Endothelial cell of umbilical vein (primary cell): ENCODE data around the gene PSD4. TPM values are rescaled to one million over a fixed set of nuclear protein-coding genes. Genes with fewer than 3 reads are reported as not detected.

ENCODE experiments used
- Bru-seq: library from RNA; stranded (reverse); fragments of 400-500 nt; gene quantifications from one replicate; lab custom pipeline; 2021; lab: Mats Ljungman, UMichigan
- BruChase-seq, 2 experiments: library from RNA; stranded (reverse); fragments of 400-500 nt; gene quantifications; one replicate each; lab custom pipeline; 2021; lab: Mats Ljungman, UMichigan
- BruUV-seq: library from RNA; stranded (reverse); fragments of 400-500 nt; replicated peaks from 2 replicates; lab custom pipeline; 2021; lab: Mats Ljungman, UMichigan
- CTCF ChIA-PET: fragments of 300-600, 350-600 bp; sonication (Branson Sonifier 250); formaldehyde crosslinking; loops from one replicate; lab custom pipeline; 2021; ENCODE audit warnings: antibody characterized with exemption, inconsistent platforms; lab: Charles Lee
- POLR2A ChIA-PET: fragments of 300-600, 350-600 bp; sonication (Branson Sonifier 250); formaldehyde crosslinking; loops from one replicate; lab custom pipeline; 2021; ENCODE audit warnings: antibody characterized with exemption, inconsistent platforms; lab: Charles Lee
- DNase-seq: peaks from one replicate; pipeline ENCODE4 v3.0.0-alpha.2; 2011; ENCODE audit warnings: low read depth, low spot score
- FAIRE-seq: peaks from 2 replicates; lab custom pipeline; 2011; peaks lifted over from hg19 to GRCh38; lab: Jason Lieb, UNC
- H2AFZ ChIP-seq: 2 replicates; pipeline ENCODE4 v1.6.0; 2012; ENCODE audit warnings: low read depth, low read length, control low read depth, inconsistent platforms
- H3K27ac ChIP-seq: 2 replicates; pipeline ENCODE4 v1.5.1; 2011; ENCODE audit warnings: low read depth, mild to moderate bottlenecking, control low read depth, low read length, moderate library complexity; ENCODE audit not compliant: insufficient read depth
- H3K27me3 ChIP-seq, 2 experiments: 2 replicates each; pipeline versions ENCODE4 v1.6.0 to v1.6.1; 2011; ENCODE audit warnings: low read length in 2 of 2, mixed read lengths in 1 of 2; ENCODE audit not compliant: control insufficient read depth in 2 of 2, insufficient read depth in 2 of 2
- H3K36me3 ChIP-seq, 2 experiments: 2 replicates in 1 of 2; 3 replicates in 1 of 2; pipeline ENCODE4 v1.5.1; 2011; ENCODE audit warnings: low read length in 2 of 2, mild to moderate bottlenecking in 1 of 2, moderate library complexity in 1 of 2; ENCODE audit not compliant: control insufficient read depth in 2 of 2, insufficient read depth in 2 of 2; ENCODE audit errors: extremely low read depth in 1 of 2
- H3K4me1 ChIP-seq: 3 replicates; pipeline ENCODE4 v1.5.1; 2011; ENCODE audit warnings: mild to moderate bottlenecking, low read length; ENCODE audit not compliant: control insufficient read depth, insufficient read depth; ENCODE audit errors: extremely low read depth
- H3K4me2 ChIP-seq: 2 replicates; pipeline ENCODE4 v1.6.1; 2011; ENCODE audit warnings: low read length, control low read depth, mixed read lengths; ENCODE audit not compliant: insufficient read depth
- H3K4me3 ChIP-seq, 3 experiments: fragments of 200-600 bp in 1 of 3; sonication (generic), shearing (Covaris generic) in 1 of 3; replicated peaks in 1 of 3; 2 replicates each; pipeline ENCODE4 v1.5.1; 2011 to 2016; ENCODE audit warnings: control low read depth in 3 of 3, low read length in 3 of 3, mild to moderate bottlenecking in 2 of 3, inconsistent platforms in 1 of 3, low read depth in 1 of 3, moderate library complexity in 1 of 3; ENCODE audit not compliant: insufficient read depth in 1 of 3
- H3K79me2 ChIP-seq: 2 replicates; pipeline ENCODE4 v1.6.0; 2012; ENCODE audit warnings: low read length, inconsistent platforms; ENCODE audit not compliant: control insufficient read depth, insufficient read depth
- H3K9ac ChIP-seq: replicated peaks from 2 replicates; pipeline ENCODE3; 2011; ENCODE audit warnings: low read length, control low read depth; ENCODE audit not compliant: insufficient read depth; ENCODE audit errors: extremely low read depth
- H3K9me1 ChIP-seq: replicated peaks from 3 replicates; pipeline ENCODE4 v1.6.0; 2011; ENCODE audit warnings: mild to moderate bottlenecking, low read length; ENCODE audit not compliant: control insufficient read depth, insufficient read depth; ENCODE audit errors: extremely low read depth
- H3K9me3 ChIP-seq: replicated peaks from 2 replicates; pipeline ENCODE4 v1.5.1; 2012; ENCODE audit warnings: low read length, inconsistent platforms; ENCODE audit not compliant: control insufficient read depth, insufficient read depth
- H4K20me1 ChIP-seq: replicated peaks from 2 replicates; pipeline ENCODE3; 2011; ENCODE audit warnings: mild to moderate bottlenecking, low read length; ENCODE audit not compliant: control insufficient read depth, insufficient read depth; ENCODE audit errors: extremely low read depth
- CTCF ChIP-seq, 2 donors: IDR thresholded peaks; 1 replicate in 1 of 2; 2 replicates in 1 of 2; pipeline ENCODE4 v1.5.1; 2011; ENCODE audit warnings: low read length in 2 of 2, mild to moderate bottlenecking in 2 of 2, moderate library complexity in 2 of 2, control low read depth in 1 of 2, inconsistent platforms in 1 of 2, low read depth in 1 of 2; ENCODE audit not compliant: insufficient read depth in 1 of 2; ENCODE audit errors: extremely low read depth in 1 of 2
- GATA2 ChIP-seq: IDR thresholded peaks from 2 replicates; pipeline ENCODE4 v1.7.0; 2011; ENCODE audit warnings: low read depth, mild to moderate bottlenecking, moderate library complexity, mixed read lengths, low read length; ENCODE audit not compliant: insufficient read length, insufficient read depth
- MYC ChIP-seq: IDR thresholded peaks from one replicate; pipeline ENCODE4 v1.6.1; 2011; ENCODE audit warnings: mild to moderate bottlenecking, low read depth, low read length
- POLR2A ChIP-seq: IDR thresholded peaks from 2 replicates; pipeline ENCODE4 v1.6.1; 2012; ENCODE audit warnings: low read depth, mild to moderate bottlenecking, control low read depth, low read length
- dilution Hi-C: fragments of 300-500 bp; cut with MboI; formaldehyde crosslinking; loops from one replicate; pipeline ENCODE4 v1.15.0; 2019; ENCODE audit warnings: low sequenced_read_pairs; ENCODE audit not compliant: extremely low pct_ligation_motif_present
- intact Hi-C: fragments of 100-400 bp; cut with micrococcal nuclease; formaldehyde crosslinking; loops from one replicate; pipeline ENCODE4 v1.10.0; 2022
- long read RNA-seq: library from polyadenylated mRNA; stranded (forward); transcript quantifications from one replicate; pipeline ENCODE4 v2.0.0, GENCODE V29; 2021
- polyA minus RNA-seq, 3 experiments: library from RNA; depleted of rRNA, polyadenylated mRNA; stranded (reverse); fragments of >200 nt; gene quantifications; 1 replicate in 1 of 3; 2 replicates in 2 of 3; pipeline ENCODE4 v1.2.3, GENCODE V29; 2011
- polyA plus RNA-seq, 4 experiments: library from polyadenylated mRNA; depleted of rRNA in 3 of 4; stranded (reverse) in 3 of 4; unstranded in 1 of 4; fragments of >200 nt; gene quantifications; 2 replicates each; pipeline versions ENCODE4 v1.2.1 to v1.2.3, GENCODE V29; 2011 to 2012; ENCODE audit warnings: missing spikeins in 1 of 4
- total RNA-seq: library from RNA; stranded (reverse); gene quantifications from 2 replicates; pipeline ENCODE4 v1.2.3, GENCODE V29; 2021
- TF ChIP-seq, protein P1 (sequence below): IDR thresholded peaks from 2 replicates; pipeline ENCODE4 v1.6.1; 2011; ENCODE audit not compliant: insufficient read depth, insufficient read length

Gene PSD4
- 0.09 and 0.24 TPM in 2 replicates for total RNA-seq
- polyA plus RNA-seq: 0.01 TPM in 1 of 2 replicates, not detected in the other
- 0.04 and 0.08 TPM in 2 replicates for polyA plus RNA-seq (2011; cell fraction: cytosol; rRNA removed)
- 0.04 and 0.07 TPM in 2 replicates for polyA plus RNA-seq (2011; cell fraction: nucleus; rRNA removed)
- polyA plus RNA-seq (2012): 0.04 and 0.05 TPM in 2 replicates
- polyA minus RNA-seq: 0.74 TPM in 1 of 2 replicates, not detected in the other
- 1.7 TPM for polyA minus RNA-seq (2011; cell fraction: cytosol; rRNA and poly(A)+ RNA removed)
- polyA minus RNA-seq (2011; cell fraction: nucleus; rRNA and poly(A)+ RNA removed): 0.14 TPM in 1 of 2 replicates, not detected in the other
- Bru-seq, nascent RNA: percentile 3 among the genes with signal in this experiment
- percentile 3 among the genes with signal in this experiment for BruChase-seq, experiment 1, labeled RNA remaining after a 6-hour chase
- not detected for BruChase-seq, experiment 2, labeled RNA remaining after a 2-hour chase
- long read RNA-seq: 0 reads

GRCh38 chr2:113173542-113174375 lies at the start of gene PSD4:
Gene PSD4, plus strand, starts transcription at chr2:113173971. Its CDS starts 8,486 bp downstream, at chr2:113182457.
- POLR2A ChIA-PET: interaction anchor here (0.6 kb wide), 1 partner anchor 10 kb away, joined by 3 read pairs; no protein-coding TSS in a partner anchor
- no peak within 1 kb of the TSS for H3K4me3 ChIP-seq
- no peaks in the 10 kb centered on the region for H4K20me1 ChIP-seq
- no peak within 1 kb of the TSS for H3K27ac ChIP-seq
- CTCF ChIA-PET: interaction anchor here (1.2 to 4.1 kb wide), 4 partner anchors 25 to 37 kb away, joined by 5 to 15 read pairs (median 11); no protein-coding TSS in a partner anchor
- H2AFZ ChIP-seq: no peak within 1 kb of the TSS
- no peaks in the 10 kb centered on the region for H3K9me3 ChIP-seq
- TF ChIP-seq GATA2 (no peak), POLR2A (no peak), MYC (no peak), CTCF (IDR thresholded peaks at IDR 0.05; ENCODE audit: extremely low read depth in 1 of 2, insufficient read depth in 1 of 2, low read depth in 1 of 2, low read length in 2 of 2) (no peak)
- TF ChIP-seq, protein P1, sequence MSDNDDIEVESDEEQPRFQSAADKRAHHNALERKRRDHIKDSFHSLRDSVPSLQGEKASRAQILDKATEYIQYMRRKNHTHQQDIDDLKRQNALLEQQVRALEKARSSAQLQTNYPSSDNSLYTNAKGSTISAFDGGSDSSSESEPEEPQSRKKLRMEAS: no peak
- no TSS peak for BruUV-seq
- H3K27me3 ChIP-seq: peaks cover 0 to 7% of the 10 kb centered on the region in 2 experiments
- no peak within 1 kb of the TSS for H3K9ac ChIP-seq
- FAIRE-seq (no peak), DNase-seq (no peak)
- no peaks in the 10 kb centered on the region for H3K79me2 ChIP-seq
- no peaks in the 10 kb centered on the region for H3K9me1 ChIP-seq
- dilution Hi-C loops: no loop called here
- no peak within 1 kb of the TSS for H3K4me2 ChIP-seq
- H3K36me3 ChIP-seq: no peaks in the 10 kb centered on the region
- H3K4me1 ChIP-seq: no peaks in the 10 kb centered on the region
- intact Hi-C loops: no loop called here
